Keratinocyte (primary cell): ENCODE measurements around the gene SFMBT1. TPM values are rescaled to one million over a fixed set of nuclear protein-coding genes. Genes with fewer than 3 reads are reported as not detected.

ENCODE experiments used
- DNase-seq: peaks from one replicate; pipeline ENCODE4 v3.0.0-alpha.2; 2011; ENCODE audit warnings: low read depth, missing footprints, low spot score
- FAIRE-seq: peaks from 2 replicates; lab custom pipeline; 2011; peaks lifted over from hg19 to GRCh38; lab: Jason Lieb, UNC
- H2AFZ ChIP-seq: 2 replicates; pipeline ENCODE4 v1.6.0; 2012; ENCODE audit warnings: low read length, control low read depth, inconsistent platforms; ENCODE audit not compliant: control insufficient read depth
- H3K27ac ChIP-seq: 2 replicates; pipeline ENCODE4 v1.5.1; 2011; ENCODE audit warnings: low read length; ENCODE audit not compliant: control insufficient read depth, insufficient read depth
- H3K27me3 ChIP-seq: 3 replicates; pipeline ENCODE4 v1.6.0; 2011; ENCODE audit warnings: low read length; ENCODE audit not compliant: control insufficient read depth, insufficient read depth; ENCODE audit errors: extremely low read depth
- H3K36me3 ChIP-seq, 2 experiments: 2 replicates in 1 of 2; 3 replicates in 1 of 2; pipeline ENCODE4 v1.5.1; 2011; ENCODE audit warnings: low read length in 2 of 2, mild to moderate bottlenecking in 1 of 2; ENCODE audit not compliant: control insufficient read depth in 2 of 2, insufficient read depth in 2 of 2; ENCODE audit errors: extremely low read depth in 1 of 2
- H3K4me1 ChIP-seq: 3 replicates; pipeline ENCODE4 v1.5.1; 2011; ENCODE audit warnings: low read length; ENCODE audit not compliant: control insufficient read depth, insufficient read depth; ENCODE audit errors: extremely low read depth
- H3K4me2 ChIP-seq: 3 replicates; pipeline ENCODE4 v1.6.0; 2011; ENCODE audit warnings: low read depth, low read length; ENCODE audit not compliant: control insufficient read depth, insufficient read depth; ENCODE audit errors: extremely low read depth
- H3K4me3 ChIP-seq, 3 experiments: fragments of 200-600 bp in 1 of 3; sonication (generic) in 1 of 3; 2 replicates in 2 of 3; 3 replicates in 1 of 3; pipeline ENCODE4 v1.5.1; 2011 to 2016; ENCODE audit warnings: low read length in 3 of 3, mild to moderate bottlenecking in 3 of 3, control low read depth in 2 of 3, inconsistent platforms in 1 of 3, low read depth in 1 of 3, mixed read lengths in 1 of 3, mixed run types in 1 of 3, moderate library complexity in 1 of 3; ENCODE audit not compliant: control insufficient read depth in 2 of 3, insufficient read depth in 2 of 3; ENCODE audit errors: extremely low read depth in 1 of 3
- H3K79me2 ChIP-seq: 2 replicates; pipeline ENCODE4 v1.6.0; 2012; ENCODE audit warnings: low read length; ENCODE audit not compliant: control insufficient read depth, insufficient read depth
- H3K9ac ChIP-seq: 3 replicates; pipeline ENCODE4 v1.6.0; 2011; ENCODE audit warnings: low read length; ENCODE audit not compliant: control insufficient read depth, insufficient read depth; ENCODE audit errors: extremely low read depth
- H3K9me1 ChIP-seq: 3 replicates; pipeline ENCODE4 v1.6.0; 2011; ENCODE audit warnings: low read length; ENCODE audit not compliant: control insufficient read depth, insufficient read depth; ENCODE audit errors: extremely low read depth
- H3K9me3 ChIP-seq: 2 replicates; pipeline ENCODE4 v1.5.1; 2012; ENCODE audit warnings: low read depth, low read length; ENCODE audit not compliant: control insufficient read depth
- H4K20me1 ChIP-seq: 3 replicates; pipeline ENCODE4 v1.6.0; 2011; ENCODE audit warnings: low read length; ENCODE audit not compliant: control insufficient read depth, insufficient read depth; ENCODE audit errors: extremely low read depth
- CTCF ChIP-seq, 3 experiments: IDR thresholded peaks in 1 of 3; conservative IDR thresholded peaks in 1 of 3; optimal IDR thresholded peaks in 1 of 3; 2 replicates in 2 of 3; 3 replicates in 1 of 3; pipeline versions ENCODE3 to v1.5.1; 2011; ENCODE audit warnings: low read length in 3 of 3, mild to moderate bottlenecking in 3 of 3, moderate library complexity in 2 of 3, control low read depth in 1 of 3, inconsistent platforms in 1 of 3; ENCODE audit not compliant: insufficient read depth in 2 of 3; ENCODE audit errors: extremely low read depth in 1 of 3
- EZH2 ChIP-seq: IDR thresholded peaks from one replicate; pipeline ENCODE4 v1.6.1; 2012; ENCODE audit warnings: inconsistent platforms, mild to moderate bottlenecking, low read length, moderate library complexity
- dilution Hi-C: fragments of 300-500 bp; cut with MboI; formaldehyde crosslinking; loops from one replicate; pipeline ENCODE4 v1.7.0; 2020; ENCODE audit warnings: low sequenced_read_pairs; ENCODE audit not compliant: extremely low pct_ligation_motif_present
- polyA plus RNA-seq, 5 experiments: library from polyadenylated mRNA; depleted of rRNA in 3 of 5; stranded (reverse) in 3 of 5; stranded (forward) in 1 of 5; unstranded in 1 of 5; fragments of >200 nt; gene quantifications; 1 replicate in 1 of 5; 2 replicates in 3 of 5; 3 replicates in 1 of 5; pipeline versions ENCODE4 v1.2.1 to v1.2.3, GENCODE V29; 2011 to 2012; ENCODE audit warnings: missing spikeins in 2 of 5, low read depth in 1 of 5, low replicate concordance in 1 of 5

The SFMBT1 gene
- polyA plus RNA-seq, 1 donor (not counting 4 experiments of a cell fraction or from before 2014, with no cell fraction given): 4.1 TPM

GRCh38 chr3:52973806-52974205 is 72.1 kb downstream of the SFMBT1 start:
- Histone ChIP-seq H3K4me2 (no peak overlapping the region), H3K9ac (no peak overlapping the region), H3K4me3 (no peak overlapping the region), H2AFZ (no peak overlapping the region), H3K4me1 (peaks cover 5% of the 10 kb centered on the region), H3K36me3 (peaks cover 0 to 1% of the 10 kb centered on the region in 2 experiments), H3K27me3 (no peaks in the 10 kb centered on the region), H4K20me1 (no peaks in the 10 kb centered on the region), H3K9me3 (no peaks in the 10 kb centered on the region), H3K9me1 (no peaks in the 10 kb centered on the region), H3K79me2 (no peaks in the 10 kb centered on the region), H3K27ac (no peak overlapping the region)
- DNase-seq (no peak), FAIRE-seq (no peak)
- no peak for TF ChIP-seq CTCF (optimal IDR thresholded peaks at IDR 0.05 in 1 of 3, IDR thresholded peaks at IDR 0.05 in 1 of 3, conservative IDR thresholded peaks at IDR 0.05 in 1 of 3; ENCODE audit: extremely low read depth in 1 of 3, insufficient read depth in 2 of 3, low read length in 3 of 3)
- no peak for TF ChIP-seq EZH2
- dilution Hi-C loops: no loop called here

GRCh38 chr3:52971895-52972294 is 74.0 kb downstream of the SFMBT1 start:
- no peaks in the 10 kb centered on the region for H4K20me1 ChIP-seq
- no peak for TF ChIP-seq EZH2
- TF ChIP-seq CTCF (optimal IDR thresholded peaks at IDR 0.05 in 1 of 3, IDR thresholded peaks at IDR 0.05 in 1 of 3, conservative IDR thresholded peaks at IDR 0.05 in 1 of 3; ENCODE audit: extremely low read depth in 1 of 3, insufficient read depth in 2 of 3, low read length in 3 of 3): no peak
- no peaks in the 10 kb centered on the region for H3K9me3 ChIP-seq
- no peaks in the 10 kb centered on the region for H3K9me1 ChIP-seq
- no peaks in the 10 kb centered on the region for H3K4me1 ChIP-seq
- dilution Hi-C loops: no loop called here
- H3K79me2 ChIP-seq: no peaks in the 10 kb centered on the region
- H2AFZ ChIP-seq: no peak overlapping the region
- H3K4me3 ChIP-seq: no peak overlapping the region
- no peak for FAIRE-seq
- no peak for DNase-seq
- H3K9ac ChIP-seq: no peak overlapping the region
- no peak overlapping the region for H3K4me2 ChIP-seq
- no peaks in the 10 kb centered on the region for H3K27me3 ChIP-seq
- H3K27ac ChIP-seq: no peak overlapping the region
- H3K36me3 ChIP-seq: peaks cover 0 to 1% of the 10 kb centered on the region in 2 experiments
